ENCODE data around the gene DAGLB.
"Not testable (repeated sequence)": the region's sequence is repeated elsewhere in the genome, so short reads cannot be mapped to it uniquely, and the experiment has no call there.

The DAGLB gene

GRCh38 chr7:6481445-6481844 is 33.7 kb upstream of the DAGLB start:
- Histone ChIP-seq H3K36me3 (ENCODE audit: insufficient read depth, low read length) (peaks cover 42% of the 10 kb centered on the region), H3K27me3 (ENCODE audit: control insufficient read depth, insufficient read depth, low read length) (no peaks in the 10 kb centered on the region), H3K9me3 (replicated peaks; ENCODE audit: low read length) (no peaks in the 10 kb centered on the region), H3K4me1 (ENCODE audit: control insufficient read depth, insufficient read depth, low read length) (peaks cover 45% of the 10 kb centered on the region), H3K4me3 (ENCODE audit: low read length) (peak overlapping the region; percentile 33), H3K4me2 (ENCODE audit: low read length) (peak overlapping the region; percentile 59), H3K9ac (ENCODE audit: low read depth, low read length) (no peak overlapping the region)

GRCh38 chr7:6480323-6480660 is 32.5 kb upstream of the DAGLB start:
- H3K36me3 ChIP-seq (ENCODE audit: insufficient read depth, low read length), result peaks cover 42% of the 10 kb centered on the region
- H3K9me3 ChIP-seq (replicated peaks; ENCODE audit: low read length), result no peaks in the 10 kb centered on the region
- H3K9ac ChIP-seq (ENCODE audit: low read depth, low read length), result no peak overlapping the region
- no peaks in the 10 kb centered on the region for H3K27me3 ChIP-seq (ENCODE audit: control insufficient read depth, insufficient read depth, low read length)
- peak overlapping the region; percentile 38 for H3K4me3 ChIP-seq (ENCODE audit: low read length)
- peak overlapping the region; percentile 59 for H3K4me2 ChIP-seq (ENCODE audit: low read length)
- peaks cover 49% of the 10 kb centered on the region for H3K4me1 ChIP-seq (ENCODE audit: control insufficient read depth, insufficient read depth, low read length)

GRCh38 chr7:6479067-6479466 is 31.3 kb upstream of the DAGLB start:
- Histone ChIP-seq H3K4me3 (ENCODE audit: low read length) (no peak overlapping the region), H3K4me1 (ENCODE audit: control insufficient read depth, insufficient read depth, low read length) (peaks cover 49% of the 10 kb centered on the region), H3K36me3 (ENCODE audit: insufficient read depth, low read length) (peaks cover 54% of the 10 kb centered on the region), H3K27me3 (ENCODE audit: control insufficient read depth, insufficient read depth, low read length) (no peaks in the 10 kb centered on the region), H3K9ac (ENCODE audit: low read depth, low read length) (no peak overlapping the region), H3K4me2 (ENCODE audit: low read length) (no peak overlapping the region), H3K9me3 (replicated peaks; ENCODE audit: low read length) (no peaks in the 10 kb centered on the region)

GRCh38 chr7:6478186-6478585 is 30.4 kb upstream of the DAGLB start:
- H3K4me3 ChIP-seq (ENCODE audit: low read length), result no peak overlapping the region
- H3K4me1 ChIP-seq (ENCODE audit: control insufficient read depth, insufficient read depth, low read length), result peaks cover 49% of the 10 kb centered on the region
- peaks cover 63% of the 10 kb centered on the region for H3K36me3 ChIP-seq (ENCODE audit: insufficient read depth, low read length)

GRCh38 chr7:6477318-6477660 is 29.5 kb upstream of the DAGLB start:
- peaks cover 45% of the 10 kb centered on the region for H3K4me1 ChIP-seq (ENCODE audit: control insufficient read depth, insufficient read depth, low read length)
- H3K9me3 ChIP-seq (replicated peaks; ENCODE audit: low read length), result no peaks in the 10 kb centered on the region
- H3K36me3 ChIP-seq (ENCODE audit: insufficient read depth, low read length), result peaks cover 70% of the 10 kb centered on the region
- no peak overlapping the region for H3K4me2 ChIP-seq (ENCODE audit: low read length)
- no peak overlapping the region for H3K4me3 ChIP-seq (ENCODE audit: low read length)
- H3K27me3 ChIP-seq (ENCODE audit: control insufficient read depth, insufficient read depth, low read length), result no peaks in the 10 kb centered on the region
- H3K9ac ChIP-seq (ENCODE audit: low read depth, low read length), result peak overlapping the region; percentile 3

More at GRCh38 chr7:6478186-6478585, 30.4 kb upstream of the DAGLB start:
- Histone ChIP-seq H3K4me2 (ENCODE audit: low read length) (no peak overlapping the region), H3K9me3 (replicated peaks; ENCODE audit: low read length) (no peaks in the 10 kb centered on the region), H3K9ac (ENCODE audit: low read depth, low read length) (no peak overlapping the region), H3K27me3 (ENCODE audit: control insufficient read depth, insufficient read depth, low read length) (no peaks in the 10 kb centered on the region)

- Histone ChIP-seq H3K36me3 (ENCODE audit: insufficient read depth, low read length) (peaks cover 72% of the 10 kb centered on the region), H3K4me3 (ENCODE audit: low read length) (peak overlapping the region; percentile 7), H3K9me3 (replicated peaks; ENCODE audit: low read length) (no peaks in the 10 kb centered on the region), H3K4me1 (ENCODE audit: control insufficient read depth, insufficient read depth, low read length) (peaks cover 43% of the 10 kb centered on the region), H3K9ac (ENCODE audit: low read depth, low read length) (peak overlapping the region; percentile 3), H3K27me3 (ENCODE audit: control insufficient read depth, insufficient read depth, low read length) (no peaks in the 10 kb centered on the region), H3K4me2 (ENCODE audit: low read length) (peak overlapping the region; percentile 10)
Measured at GRCh38 chr7:6476596-6477317, 29.0 kb upstream of the DAGLB start.

GRCh38 chr7:6475433-6476186 is 27.9 kb upstream of the DAGLB start:
- H3K9me3 ChIP-seq (replicated peaks; ENCODE audit: low read length), result no peaks in the 10 kb centered on the region
- no peaks in the 10 kb centered on the region for H3K27me3 ChIP-seq (ENCODE audit: control insufficient read depth, insufficient read depth, low read length)
- H3K4me2 ChIP-seq (ENCODE audit: low read length), result no peak overlapping the region
- H3K4me1 ChIP-seq (ENCODE audit: control insufficient read depth, insufficient read depth, low read length), result peaks cover 32% of the 10 kb centered on the region
- no peak overlapping the region for H3K9ac ChIP-seq (ENCODE audit: low read depth, low read length)
- H3K36me3 ChIP-seq (ENCODE audit: insufficient read depth, low read length), result peaks cover 70% of the 10 kb centered on the region
- no peak overlapping the region for H3K4me3 ChIP-seq (ENCODE audit: low read length)

- H3K27me3 ChIP-seq (ENCODE audit: control insufficient read depth, insufficient read depth, low read length), result no peaks in the 10 kb centered on the region
- H3K4me1 ChIP-seq (ENCODE audit: control insufficient read depth, insufficient read depth, low read length), result no peaks in the 10 kb centered on the region
- H3K36me3 ChIP-seq (ENCODE audit: insufficient read depth, low read length), result peaks cover 77% of the 10 kb centered on the region
- no peak overlapping the region for H3K4me2 ChIP-seq (ENCODE audit: low read length)
- H3K9ac ChIP-seq (ENCODE audit: low read depth, low read length), result no peak overlapping the region
- H3K4me3 ChIP-seq (ENCODE audit: low read length), result no peak overlapping the region
- no peaks in the 10 kb centered on the region for H3K9me3 ChIP-seq (replicated peaks; ENCODE audit: low read length)
Measured at GRCh38 chr7:6465862-6466261, 18.1 kb upstream of the DAGLB start.

- H3K27me3 ChIP-seq (ENCODE audit: control insufficient read depth, insufficient read depth, low read length); H3K4me1 ChIP-seq (ENCODE audit: control insufficient read depth, insufficient read depth, low read length); H3K9ac ChIP-seq (ENCODE audit: low read depth, low read length); H3K4me3 ChIP-seq (ENCODE audit: low read length); H3K9me3 ChIP-seq (replicated peaks; ENCODE audit: low read length); H3K4me2 ChIP-seq (ENCODE audit: low read length): not testable (repeated sequence)
- H3K36me3 ChIP-seq (ENCODE audit: insufficient read depth, low read length), result peaks cover 69% of the 10 kb centered on the region
Measured at GRCh38 chr7:6463609-6464008, 15.9 kb upstream of the DAGLB start.

GRCh38 chr7:6461946-6462550 is 14.3 kb upstream of the DAGLB start:
- no peaks in the 10 kb centered on the region for H3K4me1 ChIP-seq (ENCODE audit: control insufficient read depth, insufficient read depth, low read length)
- no peak overlapping the region for H3K4me2 ChIP-seq (ENCODE audit: low read length)
- H3K9ac ChIP-seq (ENCODE audit: low read depth, low read length), result no peak overlapping the region
- no peaks in the 10 kb centered on the region for H3K9me3 ChIP-seq (replicated peaks; ENCODE audit: low read length)
- H3K4me3 ChIP-seq (ENCODE audit: low read length), result no peak overlapping the region
- H3K36me3 ChIP-seq (ENCODE audit: insufficient read depth, low read length), result peaks cover 54% of the 10 kb centered on the region
- no peaks in the 10 kb centered on the region for H3K27me3 ChIP-seq (ENCODE audit: control insufficient read depth, insufficient read depth, low read length)

- Histone ChIP-seq H3K36me3 (ENCODE audit: insufficient read depth, low read length) (peaks cover 45% of the 10 kb centered on the region), H3K4me1 (ENCODE audit: control insufficient read depth, insufficient read depth, low read length) (no peaks in the 10 kb centered on the region), H3K9ac (ENCODE audit: low read depth, low read length) (no peak overlapping the region), H3K27me3 (ENCODE audit: control insufficient read depth, insufficient read depth, low read length) (no peaks in the 10 kb centered on the region), H3K9me3 (replicated peaks; ENCODE audit: low read length) (no peaks in the 10 kb centered on the region), H3K4me3 (ENCODE audit: low read length) (no peak overlapping the region), H3K4me2 (ENCODE audit: low read length) (no peak overlapping the region)
Measured at GRCh38 chr7:6460990-6461584, 13.3 kb upstream of the DAGLB start.

Data from skeletal muscle satellite cell (primary cell).